GM12801 (cell line): ENCODE data around the gene RAD9A.

ENCODE experiments used
- TF ChIP-seq, protein P1 (sequence below): IDR thresholded peaks from one replicate; pipeline ENCODE4 v1.5.1; 2011; ENCODE audit warnings: control low read depth; ENCODE audit not compliant: insufficient read length; ENCODE audit errors: extremely low read depth

Gene RAD9A

DNA sequence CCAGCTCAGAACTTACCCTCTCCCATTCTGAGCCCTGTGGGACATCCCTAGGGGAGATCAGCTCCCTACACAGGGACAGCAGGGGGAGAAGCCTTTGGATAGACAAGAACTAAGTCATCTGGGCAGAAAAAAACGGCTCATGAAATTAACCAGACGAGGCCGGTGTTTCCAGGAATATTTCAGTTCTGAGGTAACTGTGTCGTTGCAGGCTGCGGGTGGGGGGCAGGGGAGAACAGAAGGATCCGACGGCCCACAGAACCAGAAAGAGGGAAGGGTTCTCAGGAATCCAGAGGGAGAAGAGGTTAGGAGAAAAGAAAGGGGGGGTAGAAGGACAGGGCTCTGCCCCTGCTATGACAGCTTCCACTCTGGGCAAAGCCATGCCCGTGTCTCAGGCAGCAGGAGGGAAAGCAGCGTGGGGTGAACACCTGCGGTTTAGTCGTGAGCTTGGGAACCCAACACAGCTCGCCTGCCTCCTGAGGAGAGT is 21.9 kb upstream of the RAD9A start:
- TF ChIP-seq, protein P1, sequence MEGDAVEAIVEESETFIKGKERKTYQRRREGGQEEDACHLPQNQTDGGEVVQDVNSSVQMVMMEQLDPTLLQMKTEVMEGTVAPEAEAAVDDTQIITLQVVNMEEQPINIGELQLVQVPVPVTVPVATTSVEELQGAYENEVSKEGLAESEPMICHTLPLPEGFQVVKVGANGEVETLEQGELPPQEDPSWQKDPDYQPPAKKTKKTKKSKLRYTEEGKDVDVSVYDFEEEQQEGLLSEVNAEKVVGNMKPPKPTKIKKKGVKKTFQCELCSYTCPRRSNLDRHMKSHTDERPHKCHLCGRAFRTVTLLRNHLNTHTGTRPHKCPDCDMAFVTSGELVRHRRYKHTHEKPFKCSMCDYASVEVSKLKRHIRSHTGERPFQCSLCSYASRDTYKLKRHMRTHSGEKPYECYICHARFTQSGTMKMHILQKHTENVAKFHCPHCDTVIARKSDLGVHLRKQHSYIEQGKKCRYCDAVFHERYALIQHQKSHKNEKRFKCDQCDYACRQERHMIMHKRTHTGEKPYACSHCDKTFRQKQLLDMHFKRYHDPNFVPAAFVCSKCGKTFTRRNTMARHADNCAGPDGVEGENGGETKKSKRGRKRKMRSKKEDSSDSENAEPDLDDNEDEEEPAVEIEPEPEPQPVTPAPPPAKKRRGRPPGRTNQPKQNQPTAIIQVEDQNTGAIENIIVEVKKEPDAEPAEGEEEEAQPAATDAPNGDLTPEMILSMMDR, result no peak

DNA sequence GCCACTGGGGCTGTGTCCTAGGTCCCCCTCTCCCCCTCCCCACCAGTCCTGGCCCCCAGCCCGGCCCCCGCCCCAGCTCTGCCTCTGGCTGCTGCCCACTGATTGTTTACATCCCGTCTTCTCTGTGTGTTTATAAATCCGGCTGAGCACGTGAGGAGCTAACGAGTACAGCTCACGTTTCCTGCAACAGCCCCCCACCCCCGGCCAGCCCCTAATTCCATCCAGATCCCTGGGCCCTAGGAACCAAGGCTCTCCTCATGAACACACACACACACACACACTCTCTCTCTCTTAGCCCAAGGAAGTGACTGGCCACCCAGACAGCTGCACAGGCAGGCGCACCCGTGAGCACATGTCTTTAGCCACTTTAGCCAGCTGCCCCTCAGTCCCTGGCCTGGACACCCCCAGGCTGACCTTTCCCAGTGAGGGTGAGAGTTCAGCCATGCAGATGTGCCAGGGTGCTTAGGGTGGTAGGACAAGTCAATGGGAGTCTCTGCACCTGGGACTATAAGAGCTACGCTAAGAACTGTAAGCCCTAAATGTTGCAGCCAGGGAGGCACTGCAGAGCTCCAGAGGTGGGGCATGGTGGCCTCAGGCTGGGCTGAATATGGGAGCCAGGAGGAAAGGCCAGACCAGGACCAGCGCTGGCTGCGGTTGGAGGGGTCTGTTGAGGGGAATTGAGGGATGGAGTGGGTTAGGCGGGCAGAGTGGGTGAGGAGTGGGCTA is 21.3 kb upstream of the RAD9A start:
- TF ChIP-seq, protein P1, result no peak

DNA sequence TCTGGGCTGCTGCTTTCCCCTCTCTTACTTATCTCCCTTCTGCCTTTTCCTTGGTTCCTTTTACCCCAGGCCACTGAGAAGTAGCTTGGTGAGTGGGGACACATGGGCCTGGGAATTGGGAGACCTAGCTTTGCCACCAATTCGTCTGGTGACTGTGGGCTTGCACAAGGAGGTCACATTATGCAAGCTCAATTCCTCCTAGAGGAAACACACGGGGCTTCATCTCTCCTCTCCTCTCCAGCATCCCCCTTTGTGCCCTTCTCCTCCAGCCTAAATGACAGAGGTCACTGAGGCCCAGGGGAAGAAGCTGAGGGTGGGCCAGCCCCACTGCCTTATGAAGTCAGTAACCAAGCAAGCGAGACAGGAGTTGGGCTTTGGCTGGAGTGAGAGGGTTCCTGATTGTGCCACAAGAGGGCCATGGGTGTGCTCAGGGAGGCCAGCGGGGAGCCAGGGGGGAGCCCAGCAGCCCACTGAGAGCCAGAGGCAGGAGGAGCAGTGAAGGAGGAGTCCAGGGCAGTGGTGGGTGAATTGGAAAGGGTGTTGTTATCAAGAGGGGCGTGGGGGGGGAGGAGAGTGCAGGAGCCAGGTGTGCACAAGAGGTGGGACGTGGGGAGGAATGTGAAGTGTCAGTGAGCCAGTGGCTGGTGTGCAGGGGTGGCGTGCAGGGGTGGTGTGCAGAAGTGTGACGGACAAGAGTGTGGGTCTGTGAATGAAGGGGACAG is 20.4 kb upstream of the RAD9A start:
- TF ChIP-seq, protein P1, result no peak

DNA sequence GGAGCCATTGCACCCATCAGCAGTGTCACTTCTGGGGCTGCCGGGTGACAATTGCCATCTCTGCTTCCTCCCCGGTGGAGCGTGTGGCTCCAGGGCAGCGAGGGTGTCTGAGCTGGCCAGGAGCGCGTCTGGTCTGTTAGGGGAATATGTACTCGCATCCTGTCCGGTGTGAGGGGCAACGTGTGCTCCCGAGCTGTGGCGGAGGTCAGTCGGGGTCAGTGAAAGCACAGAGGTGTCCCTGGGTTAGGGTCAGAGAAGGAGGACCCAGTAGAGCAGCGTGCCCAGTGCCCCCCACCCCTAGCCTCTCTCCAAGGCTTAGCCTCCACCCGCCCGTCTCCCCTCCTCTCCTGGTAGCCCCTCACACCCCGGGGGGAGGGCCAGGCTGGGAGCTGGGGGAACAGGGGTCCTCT is 19.9 kb upstream of the RAD9A start:
- TF ChIP-seq, protein P1, result no peak

DNA sequence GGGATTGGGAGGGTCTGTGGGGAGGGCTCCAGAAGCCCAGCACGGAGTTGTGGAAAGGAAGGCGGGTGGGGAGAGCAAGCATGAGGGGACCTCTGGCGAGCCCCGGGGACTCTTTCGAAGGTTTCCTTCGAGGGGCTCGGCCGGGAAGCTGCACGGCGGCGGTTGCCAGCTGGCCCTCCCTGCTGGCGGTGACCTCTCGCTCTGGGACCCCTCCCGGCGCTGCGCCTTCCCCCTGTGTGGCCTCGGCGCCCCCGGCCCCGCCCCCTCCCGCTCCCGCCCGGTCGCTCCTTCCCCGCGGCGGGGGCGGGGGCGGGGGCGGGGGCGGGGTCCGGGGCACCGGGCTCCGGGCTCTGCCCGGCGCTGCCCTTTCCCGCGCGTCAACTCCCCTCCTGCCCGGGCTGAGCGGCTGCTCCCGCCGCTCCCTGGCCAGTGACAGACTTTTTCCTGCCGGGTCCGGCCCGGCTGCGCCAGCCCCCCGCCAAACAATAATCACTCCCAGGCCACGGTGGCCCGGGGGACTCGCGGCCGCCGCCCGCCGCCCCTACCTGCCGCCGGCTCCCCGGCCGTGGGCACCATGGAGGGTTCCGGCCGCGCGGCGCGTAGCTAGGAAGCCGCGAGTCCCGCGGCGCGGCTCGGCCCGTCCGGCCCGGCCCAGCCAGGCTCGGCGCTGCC is 19.3 kb upstream of the RAD9A start:
- TF ChIP-seq, protein P1, result no peak

DNA sequence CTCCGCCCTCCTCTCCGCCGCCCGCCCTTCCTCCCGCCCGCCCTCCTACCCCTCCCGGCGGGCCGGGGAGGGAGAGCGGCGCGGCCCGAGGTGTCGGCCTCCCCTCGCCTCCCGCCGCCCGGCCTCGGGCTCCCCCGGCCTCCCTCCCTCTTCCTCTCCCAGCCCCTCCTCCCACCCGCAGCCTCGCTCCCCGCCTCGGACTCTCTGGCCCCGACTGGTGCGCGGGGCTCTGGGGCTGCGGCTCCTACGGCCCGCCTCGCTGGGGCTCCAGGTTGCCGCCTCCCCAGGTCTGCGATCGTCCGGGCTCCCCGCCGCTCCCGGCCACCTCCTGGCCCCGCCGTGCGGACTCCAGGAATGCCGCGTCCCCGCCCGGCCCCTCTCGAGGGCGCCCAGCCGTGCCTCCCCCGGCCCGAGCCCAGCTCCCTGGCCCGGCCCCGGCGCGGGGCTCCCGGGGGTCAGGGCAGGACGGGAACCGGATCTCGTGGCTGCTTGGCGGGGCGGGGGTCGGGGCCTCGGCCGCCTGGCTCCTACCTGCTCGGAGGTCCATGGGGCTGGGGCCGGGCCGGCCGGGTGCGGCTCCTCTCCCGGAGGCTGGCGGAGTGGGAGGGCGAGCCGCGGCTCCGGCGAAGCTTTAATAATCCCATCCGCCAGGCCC is 18.7 kb upstream of the RAD9A start, which contains the start of gene CLCF1:
Gene CLCF1 (minus strand): TSS at position 606 of the 655 bp plus-strand sequence. CDS start 59 bp downstream, at position 547.
- TF ChIP-seq, protein P1, result no peak
